HG03469 (cell line): ENCODE data around the gene LUZP2.

Source experiments
- ATAC-seq: cut with Tn5 transposase; IDR thresholded peaks from one replicate; pipeline ENCODE4 v1.9.1; 2021; ENCODE audit warnings: mild to moderate bottlenecking, moderate library complexity, moderate number of reproducible peaks; ENCODE audit not compliant: unreplicated experiment

LUZP2 gene

GRCh38 chr11:24560324-24560723 is 63.5 kb downstream of the LUZP2 start:
- no peak for ATAC-seq

GRCh38 chr11:24567380-24567779 is 70.5 kb downstream of the LUZP2 start:
- no peak for ATAC-seq

GRCh38 chr11:24572376-24572775 is 75.5 kb downstream of the LUZP2 start:
- no peak for ATAC-seq

- ATAC-seq: no peak
These were observed 77.6 kb downstream of the LUZP2 start for GRCh38 chr11:24574461-24574860.

GRCh38 chr11:24575392-24575791 is 78.5 kb downstream of the LUZP2 start:
- no peak for ATAC-seq

- ATAC-seq: no peak
These were observed 88.3 kb downstream of the LUZP2 start for GRCh38 chr11:24585192-24585591.

GRCh38 chr11:24587635-24588034 is 90.8 kb downstream of the LUZP2 start:
- ATAC-seq: no peak

- no peak for ATAC-seq
These were observed 91.2 kb downstream of the LUZP2 start for GRCh38 chr11:24588081-24588480.

GRCh38 chr11:24589064-24589463 is 92.2 kb downstream of the LUZP2 start:
- no peak for ATAC-seq

GRCh38 chr11:24591283-24591682 is 94.4 kb downstream of the LUZP2 start:
- no peak for ATAC-seq

- ATAC-seq: no peak
These were observed 95.5 kb downstream of the LUZP2 start for GRCh38 chr11:24592360-24592759.

- ATAC-seq: no peak
These were observed 96.5 kb downstream of the LUZP2 start for GRCh38 chr11:24593332-24593731.

- ATAC-seq: no peak
These were observed 97.5 kb downstream of the LUZP2 start for GRCh38 chr11:24594401-24594800.

- no peak for ATAC-seq
These were observed 101.8 kb downstream of the LUZP2 start for GRCh38 chr11:24598641-24599040.

GRCh38 chr11:24609192-24610119 is 112.6 kb downstream of the LUZP2 start:
- no peak for ATAC-seq

- ATAC-seq: no peak
These were observed 118.8 kb downstream of the LUZP2 start for GRCh38 chr11:24615451-24616160.

- no peak for ATAC-seq
These were observed 121.0 kb downstream of the LUZP2 start for GRCh38 chr11:24617856-24618255.

- no peak for ATAC-seq
These were observed 123.0 kb downstream of the LUZP2 start for GRCh38 chr11:24619900-24620299.

- no peak for ATAC-seq
These were observed 125.4 kb downstream of the LUZP2 start for GRCh38 chr11:24622262-24622661.

GRCh38 chr11:24623121-24623520 is 126.3 kb downstream of the LUZP2 start:
- no peak for ATAC-seq

GRCh38 chr11:24624432-24624831 is 127.6 kb downstream of the LUZP2 start:
- no peak for ATAC-seq

GRCh38 chr11:24625975-24626374 is 129.1 kb downstream of the LUZP2 start:
- no peak for ATAC-seq
